GM18870 (cell line): ENCODE results near the gene ALPL.

Experiments
- ATAC-seq: cut with Tn5 transposase; IDR thresholded peaks from one replicate; pipeline ENCODE4 v1.9.1; 2021; ENCODE audit warnings: moderate library complexity; ENCODE audit not compliant: unreplicated experiment

ALPL gene

GRCh38 chr1:21614419-21615115, 105.3 kb downstream of the ALPL start:
- ATAC-seq, result no peak

- ATAC-seq, result no peak
These were observed 107.1 kb downstream of the ALPL start for GRCh38 chr1:21616372-21616771.

GRCh38 chr1:21617126-21617738, 108.0 kb downstream of the ALPL start:
- ATAC-seq, result no peak

- no peak for ATAC-seq
These were observed 108.8 kb downstream of the ALPL start for GRCh38 chr1:21618059-21618458.

GRCh38 chr1:21618561-21619374, 109.5 kb downstream of the ALPL start:
- ATAC-seq, result no peak

GRCh38 chr1:21619375-21619947, 110.2 kb downstream of the ALPL start:
- no peak for ATAC-seq

- no peak for ATAC-seq
These were observed 110.8 kb downstream of the ALPL start for GRCh38 chr1:21620011-21620410.

- ATAC-seq, result no peak
These were observed 111.3 kb downstream of the ALPL start for GRCh38 chr1:21620496-21620895.

GRCh38 chr1:21621051-21621450, 111.8 kb downstream of the ALPL start:
- no peak for ATAC-seq

GRCh38 chr1:21621761-21622436, 112.7 kb downstream of the ALPL start:
- no peak for ATAC-seq

- no peak for ATAC-seq
These were observed 113.5 kb downstream of the ALPL start for GRCh38 chr1:21622466-21623315.

GRCh38 chr1:21623410-21623961, 114.3 kb downstream of the ALPL start:
- ATAC-seq, result no peak

- ATAC-seq, result no peak
These were observed 115.6 kb downstream of the ALPL start for GRCh38 chr1:21624571-21625389.

GRCh38 chr1:21625390-21626190, 116.4 kb downstream of the ALPL start:
- ATAC-seq, result no peak

- no peak for ATAC-seq
These were observed 117.7 kb downstream of the ALPL start for GRCh38 chr1:21626921-21627339.
